Stimulated activated CD4-positive, alpha-beta T cell treated with anti-CD3 and anti-CD28 coated beads, Interleukin-4, amount 100 ng/mL, for 24 hours (primary cell): ENCODE measurements around the gene SNAI1.
A peak's percentile ranks its signal among the peaks of the same experiment; 100 is the strongest.
"Not testable (repeated sequence)": the region's sequence is repeated elsewhere in the genome, so short reads cannot be mapped to it uniquely, and the experiment has no call there.

Experiments
- DNase-seq: peaks from one replicate; pipeline ENCODE4 v3.0.0-alpha.2; 2020

SNAI1 gene

DNA sequence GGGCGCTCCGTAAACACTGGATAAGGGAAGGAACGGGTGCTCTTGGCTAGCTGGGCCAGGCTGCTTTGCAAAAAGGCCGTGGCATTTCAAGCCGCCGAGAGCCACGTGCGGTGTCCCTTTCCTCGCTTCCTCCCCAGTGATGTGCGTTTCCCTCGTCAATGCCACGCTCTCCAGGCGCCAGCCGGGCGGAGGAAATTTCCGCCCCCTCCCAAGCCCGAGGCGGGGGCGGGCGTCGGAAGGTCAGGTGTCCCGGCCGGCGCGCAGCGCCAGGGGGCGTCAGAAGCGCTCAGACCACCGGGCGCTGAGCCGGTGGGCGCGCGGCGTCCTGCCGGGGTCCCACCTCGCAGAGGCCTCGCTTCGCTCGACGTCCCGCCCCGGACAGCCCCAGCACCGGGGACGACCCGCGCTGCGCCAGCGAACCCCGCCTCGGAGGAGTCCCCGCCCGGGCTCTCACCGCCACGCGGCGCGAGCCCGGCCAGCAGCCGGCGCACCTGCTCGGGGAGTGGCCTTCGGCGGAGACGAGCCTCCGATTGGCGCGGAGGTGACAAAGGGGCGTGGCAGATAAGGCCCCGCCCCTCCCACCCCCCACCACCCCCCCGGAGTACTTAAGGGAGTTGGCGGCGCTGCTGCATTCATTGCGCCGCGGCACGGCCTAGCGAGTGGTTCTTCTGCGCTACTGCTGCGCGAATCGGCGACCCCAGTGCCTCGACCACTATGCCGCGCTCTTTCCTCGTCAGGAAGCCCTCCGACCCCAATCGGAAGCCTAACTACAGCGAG, at the start of gene SNAI1:
Gene SNAI1, plus strand, starts transcription at position 635 of the 777 bp plus-strand sequence. Its CDS starts 80 bp downstream, at position 715.
- peak; percentile 82 for DNase-seq

GRCh38 chr20:49935746-49936152, 47.0 kb upstream of the SNAI1 start:
- DNase-seq = no peak

GRCh38 chr20:49936153-49937026, 46.4 kb upstream of the SNAI1 start, which contains the start of gene RNF114:
Gene RNF114 (plus strand): TSS chr20:49936397. CDS start chr20:49936413, 16 bp downstream.
- peak; percentile 91 for DNase-seq

- no peak for DNase-seq
Observed at GRCh38 chr20:49937027-49937929, 45.5 kb upstream of the SNAI1 start.

DNA sequence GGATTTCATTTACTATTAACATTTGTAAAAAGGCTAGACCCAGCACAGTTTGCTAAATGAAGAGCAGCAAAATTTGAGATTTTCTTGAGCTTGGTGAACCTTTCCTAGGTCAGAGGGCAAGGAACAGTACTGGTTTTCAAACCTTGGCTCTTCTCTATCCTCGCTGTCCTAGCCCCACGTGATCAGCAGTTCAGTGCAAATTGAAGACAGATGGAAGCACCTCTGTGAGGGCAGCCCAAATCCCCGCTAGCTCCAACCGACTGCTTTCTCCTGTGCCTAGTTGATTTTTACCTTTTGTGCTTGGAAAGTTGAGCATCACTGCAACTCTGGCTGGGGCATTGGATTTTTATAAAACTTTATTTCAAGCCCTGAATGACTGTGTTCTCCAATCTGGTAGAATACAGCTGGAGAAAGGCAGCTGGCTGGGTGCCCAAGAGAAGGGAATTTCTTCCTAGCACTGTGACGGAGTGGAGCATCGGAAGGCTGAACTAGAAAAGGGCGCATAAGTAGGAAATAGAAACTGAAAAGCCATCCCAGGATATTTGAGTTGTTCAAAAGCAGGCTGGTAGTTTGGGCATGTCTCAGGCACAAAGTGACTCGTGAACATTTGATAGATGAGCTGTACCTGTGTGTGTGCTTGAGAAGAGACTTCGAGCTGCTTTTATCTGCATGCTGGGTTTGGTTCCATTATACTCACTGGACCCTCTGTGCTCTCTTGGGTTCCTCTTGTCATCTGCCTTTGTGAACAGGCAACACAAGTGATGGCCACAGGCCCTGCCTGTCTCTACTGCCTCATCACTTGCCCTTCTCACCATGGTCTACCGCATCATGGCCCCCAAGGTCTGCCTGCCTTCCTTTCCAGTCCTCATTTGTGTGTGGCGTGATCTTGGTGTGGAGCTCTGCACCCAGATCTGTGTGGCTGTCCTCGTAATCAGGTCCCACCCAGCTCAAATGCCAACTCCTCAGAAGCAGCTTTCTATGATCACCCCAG, 44.3 kb upstream of the SNAI1 start:
- DNase-seq = no peak

DNA sequence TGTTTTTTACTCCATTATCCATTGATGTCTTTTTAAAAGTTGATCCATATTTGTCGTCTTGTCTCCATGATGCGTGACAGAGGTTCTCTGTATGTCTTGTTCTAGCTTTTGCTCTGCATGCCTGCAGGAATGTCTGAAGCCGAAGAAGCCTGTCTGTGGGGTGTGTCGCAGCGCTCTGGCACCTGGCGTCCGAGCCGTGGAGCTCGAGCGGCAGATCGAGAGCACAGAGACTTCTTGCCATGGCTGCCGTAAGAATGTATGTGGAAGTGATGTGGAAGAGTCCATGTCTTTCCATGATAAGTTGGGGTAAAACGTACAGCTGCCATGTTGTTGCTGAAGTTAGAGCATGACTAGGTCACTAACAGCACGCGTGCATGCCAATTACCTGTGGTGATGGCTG, 41.3 kb upstream of the SNAI1 start:
- no peak for DNase-seq

DNA sequence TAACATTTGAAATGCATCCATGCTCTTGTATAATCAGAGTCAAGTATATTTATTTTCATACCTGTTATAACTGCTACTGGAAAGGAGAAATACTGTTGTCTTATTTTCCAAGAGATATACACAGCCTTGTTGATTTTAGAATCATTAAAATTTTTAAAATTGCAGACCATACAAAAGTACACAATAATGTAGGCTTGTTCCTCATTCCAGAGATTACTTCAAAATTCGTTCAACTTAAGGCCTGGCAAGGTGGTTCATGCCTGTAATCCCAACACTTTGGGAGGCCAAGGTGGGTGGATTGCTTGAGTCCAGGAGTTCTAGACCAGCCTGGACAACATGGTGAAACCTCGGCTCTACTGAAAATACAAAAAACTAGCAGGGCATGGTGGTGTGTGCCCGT, 40.5 kb upstream of the SNAI1 start:
- no peak for DNase-seq

DNA sequence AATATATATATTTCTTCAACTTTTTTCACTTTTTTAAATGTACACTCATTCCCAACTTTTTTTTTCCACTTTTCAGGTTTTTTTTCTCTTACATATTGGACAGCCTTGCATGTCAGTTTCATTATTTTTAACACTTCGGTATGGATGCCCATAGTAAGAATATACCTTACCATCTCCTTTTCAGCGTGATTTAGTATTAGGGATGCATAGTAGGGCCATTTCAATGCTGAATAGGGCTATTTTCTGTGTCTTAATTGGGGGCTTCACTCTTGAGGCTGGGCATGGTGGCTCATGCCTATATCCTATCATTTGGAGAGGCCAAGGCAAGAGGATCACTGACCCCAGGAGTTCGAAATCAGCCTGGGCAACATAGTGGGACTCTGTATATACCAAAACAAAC, 39.8 kb upstream of the SNAI1 start:
- no peak for DNase-seq

DNA sequence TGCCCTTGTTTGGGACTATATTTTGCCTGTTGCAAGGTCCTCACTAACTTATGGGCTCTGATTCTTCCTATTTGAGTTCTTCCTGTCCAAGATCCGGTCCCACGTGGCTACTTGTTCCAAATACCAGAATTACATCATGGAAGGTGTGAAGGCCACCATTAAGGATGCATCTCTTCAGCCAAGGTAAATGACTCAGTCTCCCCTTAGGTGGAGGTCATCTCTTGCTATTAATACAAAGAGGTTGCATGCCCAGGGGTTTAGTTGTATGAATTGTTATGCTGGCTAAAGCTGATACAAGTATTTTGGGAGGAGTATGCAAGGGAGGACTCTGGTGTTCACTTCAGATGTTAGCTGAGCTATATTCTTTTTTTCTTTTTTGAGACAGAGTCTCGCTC, 37.5 kb upstream of the SNAI1 start:
- no peak for DNase-seq

GRCh38 chr20:49945701-49946477, 36.9 kb upstream of the SNAI1 start:
- no peak for DNase-seq

DNA sequence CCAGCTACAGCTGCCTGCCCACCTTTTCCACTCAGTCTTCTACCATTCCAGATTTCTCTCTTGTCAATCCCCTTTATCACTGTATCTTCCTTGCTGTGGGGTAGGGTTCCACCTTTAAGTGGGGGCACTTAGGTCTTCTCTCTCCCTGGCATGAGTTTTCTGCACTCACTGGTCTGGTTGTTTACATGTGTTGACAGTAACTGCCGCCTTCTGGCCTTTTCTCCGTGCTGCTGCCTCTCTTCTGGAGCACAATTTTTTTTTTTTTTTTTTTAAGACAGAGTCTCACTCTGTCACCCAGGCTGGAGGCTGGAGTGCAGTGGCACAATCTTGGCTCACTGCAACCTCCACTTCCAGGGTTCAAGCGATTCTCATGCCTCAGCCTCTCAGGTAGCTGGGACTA, 34.6 kb upstream of the SNAI1 start:
- no peak for DNase-seq

- no peak for DNase-seq
Observed at GRCh38 chr20:49948809-49949507, 33.8 kb upstream of the SNAI1 start.

GRCh38 chr20:49951151-49951550, 31.6 kb upstream of the SNAI1 start:
- DNase-seq = no peak

DNA sequence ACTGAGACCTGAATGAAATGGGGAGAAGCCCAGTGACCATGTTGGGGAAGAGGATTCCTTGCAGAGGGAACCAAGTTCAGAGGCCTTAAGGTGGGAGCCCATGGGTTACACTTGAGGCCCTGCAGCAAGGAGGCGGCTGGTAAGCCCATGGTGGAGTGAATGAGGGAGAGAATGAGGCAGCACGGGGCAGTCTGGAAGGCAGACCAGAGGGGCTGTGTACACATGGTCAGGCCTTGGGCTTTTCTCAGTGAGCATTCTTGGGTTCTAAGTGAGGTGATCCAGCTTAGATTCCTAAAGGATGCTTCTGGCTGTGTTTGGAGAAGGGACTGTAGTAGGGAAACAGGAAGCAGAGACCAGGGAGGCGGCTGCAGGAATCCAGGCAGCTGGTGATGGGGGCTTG, 27.6 kb upstream of the SNAI1 start:
- no peak for DNase-seq

- not testable (repeated sequence) for DNase-seq
Observed at GRCh38 chr20:49955830-49956396, 26.9 kb upstream of the SNAI1 start.

DNA sequence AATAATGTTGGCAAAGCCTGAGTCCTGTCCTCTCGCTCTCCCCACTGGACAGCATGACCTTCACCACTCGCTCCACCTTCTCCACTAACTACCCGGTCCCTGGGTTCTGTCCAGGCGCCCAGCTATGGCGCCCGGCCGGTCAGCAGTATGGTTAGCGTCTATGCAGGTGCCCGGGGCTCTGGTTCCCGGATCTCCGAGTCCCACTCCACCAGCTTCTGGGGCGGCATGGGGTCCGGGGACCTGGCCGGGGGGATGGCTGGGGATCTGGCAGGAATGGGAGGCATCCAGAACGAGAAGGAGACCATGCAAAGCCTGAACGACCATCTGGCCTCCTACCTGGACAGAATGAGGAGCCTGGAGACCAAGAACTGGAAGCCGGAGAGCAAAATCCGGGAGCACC, 26.1 kb upstream of the SNAI1 start:
- DNase-seq = no peak

DNA sequence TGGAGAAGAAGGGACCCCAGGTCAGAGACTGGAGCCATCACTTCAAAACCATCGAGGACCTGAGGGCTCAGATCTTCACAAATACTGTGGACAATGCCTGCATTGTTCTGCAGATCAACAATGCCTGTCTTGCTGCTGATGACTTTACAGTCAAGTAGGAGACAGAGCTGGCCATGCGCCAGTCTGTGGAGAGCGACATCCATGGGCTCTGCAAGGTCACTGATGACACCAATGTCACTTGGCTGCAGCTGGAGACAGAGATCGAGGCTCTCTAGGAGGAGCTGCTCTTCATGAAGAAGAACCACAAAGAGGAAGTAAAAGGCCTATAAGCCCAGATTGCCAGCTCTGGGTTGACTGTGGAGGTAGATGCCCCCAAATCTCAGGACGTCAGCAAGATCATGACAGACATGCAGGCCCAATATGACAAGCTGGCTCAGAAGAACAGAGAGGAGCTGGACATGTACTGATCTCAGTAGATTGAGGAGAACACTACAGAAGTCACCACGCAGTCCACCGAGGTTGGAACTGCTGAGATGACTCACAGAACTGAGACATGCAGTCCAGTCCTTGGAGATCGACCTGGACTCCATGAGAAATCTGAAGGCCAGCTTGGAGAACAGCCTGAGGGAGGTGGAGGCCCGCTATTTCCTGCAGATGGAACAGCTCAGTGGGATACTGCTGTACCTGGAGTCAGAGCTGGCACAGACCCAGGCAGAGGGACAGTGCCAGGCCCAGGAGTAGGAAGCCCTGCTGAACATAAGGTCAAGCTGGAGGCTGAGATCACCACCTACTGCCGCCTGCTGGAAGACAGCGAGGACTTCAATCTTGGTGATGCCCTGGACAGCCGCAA, 25.5 kb upstream of the SNAI1 start:
- DNase-seq = not testable (repeated sequence)

GRCh38 chr20:49961413-49961812, 21.4 kb upstream of the SNAI1 start:
- DNase-seq = no peak
